ENCODE measurements around the gene PIK3R6.

PIK3R6 gene

GRCh38 chr17:8913091-8913490, 45.6 kb upstream of the PIK3R6 start:
- Histone ChIP-seq H3K9me2 (replicated peaks; ENCODE audit: control insufficient read depth, low read length) (no peaks in the 10 kb centered on the region), H4K20me1 (ENCODE audit: control insufficient read depth, insufficient read depth, low read depth, low read length) (no peaks in the 10 kb centered on the region), H3K79me2 (ENCODE audit: control insufficient read depth, low read length) (no peaks in the 10 kb centered on the region), H3K4me2 (ENCODE audit: low read length) (no peak overlapping the region), H3K27ac (ENCODE audit: low read depth, low read length) (no peak overlapping the region), H3K4me3 (ENCODE audit: low read length) (no peak overlapping the region), H3K27me3 (ENCODE audit: control insufficient read depth, low read length) (peaks cover 7% of the 10 kb centered on the region), H3K36me3 (ENCODE audit: control insufficient read depth, low read length) (no peaks in the 10 kb centered on the region), H3K4me1 (ENCODE audit: control insufficient read depth, low read length) (no peaks in the 10 kb centered on the region), H3F3A (ENCODE audit: control insufficient read depth, insufficient read depth) (no peaks in the 10 kb centered on the region), H3K9me3 (ENCODE audit: control insufficient read depth, insufficient read depth, low read length) (no peaks in the 10 kb centered on the region)
- TF ChIP-seq EZH2phosphoT487 (IDR thresholded peaks at IDR 0.05; ENCODE audit: borderline replicate concordance, low read length), result no peak
- TF ChIP-seq CTCF (IDR thresholded peaks at IDR 0.05; ENCODE audit: low read depth, low read length, poor library complexity, severe bottlenecking), result no peak

GRCh38 chr17:8912084-8912981, 44.9 kb upstream of the PIK3R6 start:
- H3K9me3 ChIP-seq (ENCODE audit: control insufficient read depth, insufficient read depth, low read length), result no peaks in the 10 kb centered on the region
- no peaks in the 10 kb centered on the region for H3K4me1 ChIP-seq (ENCODE audit: control insufficient read depth, low read length)
- no peaks in the 10 kb centered on the region for H3K9me2 ChIP-seq (replicated peaks; ENCODE audit: control insufficient read depth, low read length)
- H3K27me3 ChIP-seq (ENCODE audit: control insufficient read depth, low read length), result peaks cover 7% of the 10 kb centered on the region
- H4K20me1 ChIP-seq (ENCODE audit: control insufficient read depth, insufficient read depth, low read depth, low read length), result no peaks in the 10 kb centered on the region
- H3K4me3 ChIP-seq (ENCODE audit: low read length), result no peak overlapping the region
- H3K27ac ChIP-seq (ENCODE audit: low read depth, low read length), result no peak overlapping the region
- no peak overlapping the region for H3K4me2 ChIP-seq (ENCODE audit: low read length)
- TF ChIP-seq EZH2phosphoT487 (IDR thresholded peaks at IDR 0.05; ENCODE audit: borderline replicate concordance, low read length), result no peak
- TF ChIP-seq CTCF (IDR thresholded peaks at IDR 0.05; ENCODE audit: low read depth, low read length, poor library complexity, severe bottlenecking), result no peak
- no peaks in the 10 kb centered on the region for H3F3A ChIP-seq (ENCODE audit: control insufficient read depth, insufficient read depth)
- no peaks in the 10 kb centered on the region for H3K79me2 ChIP-seq (ENCODE audit: control insufficient read depth, low read length)
- no peaks in the 10 kb centered on the region for H3K36me3 ChIP-seq (ENCODE audit: control insufficient read depth, low read length)

- TF ChIP-seq CTCF (IDR thresholded peaks at IDR 0.05; ENCODE audit: low read depth, low read length, poor library complexity, severe bottlenecking) (no peak), EZH2phosphoT487 (IDR thresholded peaks at IDR 0.05; ENCODE audit: borderline replicate concordance, low read length) (no peak)
- no peaks in the 10 kb centered on the region for H3K4me1 ChIP-seq (ENCODE audit: control insufficient read depth, low read length)
- H3F3A ChIP-seq (ENCODE audit: control insufficient read depth, insufficient read depth), result no peaks in the 10 kb centered on the region
- no peaks in the 10 kb centered on the region for H3K36me3 ChIP-seq (ENCODE audit: control insufficient read depth, low read length)
- no peak overlapping the region for H3K27ac ChIP-seq (ENCODE audit: low read depth, low read length)
- peaks cover 7% of the 10 kb centered on the region for H3K27me3 ChIP-seq (ENCODE audit: control insufficient read depth, low read length)
- no peaks in the 10 kb centered on the region for H3K9me2 ChIP-seq (replicated peaks; ENCODE audit: control insufficient read depth, low read length)
- H3K79me2 ChIP-seq (ENCODE audit: control insufficient read depth, low read length), result no peaks in the 10 kb centered on the region
- no peaks in the 10 kb centered on the region for H3K9me3 ChIP-seq (ENCODE audit: control insufficient read depth, insufficient read depth, low read length)
- H3K4me3 ChIP-seq (ENCODE audit: low read length), result no peak overlapping the region
- no peaks in the 10 kb centered on the region for H4K20me1 ChIP-seq (ENCODE audit: control insufficient read depth, insufficient read depth, low read depth, low read length)
- no peak overlapping the region for H3K4me2 ChIP-seq (ENCODE audit: low read length)
Measured at GRCh38 chr17:8910969-8911604, 43.6 kb upstream of the PIK3R6 start.

Measured in DOHH2 (cell line).